ENCODE measurements around the gene AP5S1.

- no peak for TF ChIP-seq CTCF (conservative IDR thresholded peaks at IDR 0.05; ENCODE audit: low read depth, low read length)
- TF ChIP-seq EZH2 (IDR thresholded peaks at IDR 0.05; ENCODE audit: borderline replicate concordance, low read depth, low read length, poor library complexity, severe bottlenecking) = no peak
Measured at GRCh38 chr20:3847429-3847940, 27.1 kb downstream of the AP5S1 start.

Measured in A673 (cell line).